Daoy (cell line): ENCODE results near the gene CCDC112. TPM values are rescaled to one million over a fixed set of nuclear protein-coding genes. Genes with fewer than 3 reads are reported as not detected.
"Not testable (repeated sequence)": the region's sequence is repeated elsewhere in the genome, so short reads cannot be mapped to it uniquely, and the experiment has no call there.

Experiments
- DNase-seq: peaks from one replicate; pipeline ENCODE4 v3.0.0-alpha.2; 2015; ENCODE audit warnings: low read depth
- total RNA-seq: library from RNA; depleted of rRNA; stranded (reverse); fragments of >200 nt; shearing (Covaris generic); gene quantifications from 2 replicates; pipeline ENCODE4 v1.2.3, GENCODE V29; 2014; rRNA removed

CCDC112 gene
- total RNA-seq, 1 experiment from 2014 or later = 9.7 TPM

GRCh38 chr5:115262321-115263077 lies 34.0 kb downstream of the CCDC112 start, which contains the start of gene PGGT1B:
Gene PGGT1B, minus strand, starts transcription at chr5:115262877. Its CDS starts 26 bp downstream, at chr5:115262851.
- DNase-seq = peak; percentile 80

- DNase-seq = peak; percentile 4
These were observed 34.5 kb downstream of the CCDC112 start for GRCh38 chr5:115262011-115262320.

GRCh38 chr5:115260248-115260647 lies 36.2 kb downstream of the CCDC112 start:
- no peak for DNase-seq

- DNase-seq = no peak
These were observed 38.5 kb downstream of the CCDC112 start for GRCh38 chr5:115257981-115258380.

GRCh38 chr5:115249379-115249778 lies 47.1 kb downstream of the CCDC112 start:
- DNase-seq = not testable (repeated sequence)

GRCh38 chr5:115246361-115246991 lies 50.0 kb downstream of the CCDC112 start:
- DNase-seq = peak; percentile 10

GRCh38 chr5:115243412-115243811 lies 53.0 kb downstream of the CCDC112 start:
- no peak for DNase-seq

GRCh38 chr5:115241881-115242642 lies 54.4 kb downstream of the CCDC112 start:
- DNase-seq = no peak

- DNase-seq = no peak
These were observed 59.4 kb downstream of the CCDC112 start for GRCh38 chr5:115237066-115237465.

GRCh38 chr5:115236599-115236998 lies 59.9 kb downstream of the CCDC112 start:
- DNase-seq = no peak

GRCh38 chr5:115231598-115231997 lies 64.9 kb downstream of the CCDC112 start:
- DNase-seq = no peak

GRCh38 chr5:115229606-115230005 lies 66.8 kb downstream of the CCDC112 start:
- no peak for DNase-seq

- no peak for DNase-seq
These were observed 69.2 kb downstream of the CCDC112 start for GRCh38 chr5:115227281-115227680.

Other genes starting within 250 kb of the CCDC112 start
- 6.3 and 13.3 TPM in 2 replicates for gene TRIM36, start 126.7 kb downstream of the CCDC112 start, total RNA-seq
- gene PGGT1B, start 33.8 kb downstream of the CCDC112 start, total RNA-seq = 12.0 and 20.6 TPM in 2 replicates
- gene FEM1C, start 248.1 kb upstream of the CCDC112 start, total RNA-seq = 6.8 TPM in 2 replicates